ENCODE results near the gene C10orf95. TPM values are rescaled to one million over a fixed set of nuclear protein-coding genes. Genes with fewer than 3 reads are reported as not detected.
A peak's percentile ranks its signal among the peaks of the same experiment; 100 is the strongest.

The C10orf95 gene
- total RNA-seq, 1 donor: not detected

DNA sequence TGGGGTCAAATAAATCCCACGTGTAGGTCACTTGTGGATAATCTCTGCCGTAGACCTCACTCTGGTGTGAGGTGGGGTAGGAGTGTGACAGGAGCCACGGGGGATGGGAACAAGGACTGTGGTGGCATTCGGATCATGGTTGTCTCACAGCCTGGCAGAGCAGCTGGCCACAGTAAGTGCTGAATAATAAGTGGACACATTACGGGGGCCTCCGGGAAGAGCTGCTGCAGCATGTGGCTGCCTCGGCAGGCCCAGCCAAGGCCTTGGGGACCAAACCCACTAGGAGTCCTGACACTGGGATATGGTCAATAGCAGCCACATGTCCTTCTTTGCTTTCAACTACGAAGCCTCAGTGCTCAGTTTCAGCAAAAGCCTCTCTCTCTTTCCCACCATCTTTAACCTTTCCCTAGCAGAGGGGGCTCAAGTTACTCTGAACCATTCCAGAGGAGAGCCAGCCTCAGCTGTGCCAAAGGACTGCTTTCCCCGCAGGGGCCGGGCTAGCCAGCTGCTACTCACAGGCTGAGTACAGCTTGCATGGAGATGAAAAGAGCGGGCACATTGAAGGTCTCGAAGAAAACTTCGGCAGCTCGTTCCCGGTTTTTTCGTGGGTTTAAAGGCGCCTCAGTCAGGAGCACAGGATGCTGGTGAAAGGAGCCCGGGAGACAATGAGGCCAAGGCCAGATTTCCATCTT lies 33.9 kb upstream of the C10orf95 start:
- H4K20me1 ChIP-seq (ENCODE audit: insufficient read depth, low read length): peaks cover 12% of the 10 kb centered on the region
- no peaks in the 10 kb centered on the region for H3K4me1 ChIP-seq (ENCODE audit: insufficient read depth, low read length)
- no peak overlapping the region for H3K4me3 ChIP-seq (ENCODE audit: insufficient read depth, low read length)
- peaks cover 90% of the 10 kb centered on the region for H3K36me3 ChIP-seq (ENCODE audit: insufficient read depth, low read length)
- no peak overlapping the region for H3K27ac ChIP-seq (ENCODE audit: low read depth, low read length)
- no peak overlapping the region for H3K4me2 ChIP-seq (ENCODE audit: insufficient read depth, low read length)
- H3K27me3 ChIP-seq (ENCODE audit: insufficient read depth, low read length): no peaks in the 10 kb centered on the region
- peak; percentile 53 for DNase-seq (ENCODE audit: insufficient read length, low spot score, missing footprints)
- H3K79me2 ChIP-seq (ENCODE audit: insufficient read depth, low read length): peaks cover 16% of the 10 kb centered on the region
- no peak overlapping the region for H2AFZ ChIP-seq (ENCODE audit: low read length)
- TF ChIP-seq, protein P1, sequence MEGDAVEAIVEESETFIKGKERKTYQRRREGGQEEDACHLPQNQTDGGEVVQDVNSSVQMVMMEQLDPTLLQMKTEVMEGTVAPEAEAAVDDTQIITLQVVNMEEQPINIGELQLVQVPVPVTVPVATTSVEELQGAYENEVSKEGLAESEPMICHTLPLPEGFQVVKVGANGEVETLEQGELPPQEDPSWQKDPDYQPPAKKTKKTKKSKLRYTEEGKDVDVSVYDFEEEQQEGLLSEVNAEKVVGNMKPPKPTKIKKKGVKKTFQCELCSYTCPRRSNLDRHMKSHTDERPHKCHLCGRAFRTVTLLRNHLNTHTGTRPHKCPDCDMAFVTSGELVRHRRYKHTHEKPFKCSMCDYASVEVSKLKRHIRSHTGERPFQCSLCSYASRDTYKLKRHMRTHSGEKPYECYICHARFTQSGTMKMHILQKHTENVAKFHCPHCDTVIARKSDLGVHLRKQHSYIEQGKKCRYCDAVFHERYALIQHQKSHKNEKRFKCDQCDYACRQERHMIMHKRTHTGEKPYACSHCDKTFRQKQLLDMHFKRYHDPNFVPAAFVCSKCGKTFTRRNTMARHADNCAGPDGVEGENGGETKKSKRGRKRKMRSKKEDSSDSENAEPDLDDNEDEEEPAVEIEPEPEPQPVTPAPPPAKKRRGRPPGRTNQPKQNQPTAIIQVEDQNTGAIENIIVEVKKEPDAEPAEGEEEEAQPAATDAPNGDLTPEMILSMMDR (IDR thresholded peaks at IDR 0.05; ENCODE audit: extremely low read depth, low read depth, low read length): no peak
- no peaks in the 10 kb centered on the region for H3K9me3 ChIP-seq (ENCODE audit: low read depth, low read length)

DNA sequence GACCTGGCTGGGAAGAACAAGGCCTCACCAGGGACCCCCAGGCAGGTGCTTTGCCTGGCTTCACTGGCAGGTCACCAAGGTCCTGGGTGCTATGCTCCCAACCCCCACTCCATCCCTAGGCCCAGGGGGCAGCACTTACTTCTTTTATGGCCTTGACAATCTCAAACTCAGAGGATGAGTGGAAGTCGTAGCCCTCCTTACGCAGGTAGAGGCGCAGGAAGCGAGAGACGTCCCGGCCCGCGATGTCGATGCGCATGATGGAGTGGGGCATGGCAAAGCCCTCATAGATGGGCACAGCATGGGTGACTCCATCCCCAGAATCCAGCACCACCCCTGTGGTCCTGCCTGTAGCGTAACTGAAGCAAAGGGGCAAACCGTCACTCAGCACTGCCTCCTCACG lies 32.7 kb upstream of the C10orf95 start:
- H3K4me3 ChIP-seq (ENCODE audit: insufficient read depth, low read length): no peak overlapping the region
- H3K36me3 ChIP-seq (ENCODE audit: insufficient read depth, low read length): peaks cover 88% of the 10 kb centered on the region
- H3K79me2 ChIP-seq (ENCODE audit: insufficient read depth, low read length): peaks cover 11% of the 10 kb centered on the region
- TF ChIP-seq, protein P1 (IDR thresholded peaks at IDR 0.05; ENCODE audit: extremely low read depth, low read depth, low read length): no peak
- H2AFZ ChIP-seq (ENCODE audit: low read length): no peak overlapping the region
- H3K4me2 ChIP-seq (ENCODE audit: insufficient read depth, low read length): no peak overlapping the region
- H3K27ac ChIP-seq (ENCODE audit: low read depth, low read length): no peak overlapping the region
- no peaks in the 10 kb centered on the region for H3K9me3 ChIP-seq (ENCODE audit: low read depth, low read length)
- no peak for DNase-seq (ENCODE audit: insufficient read length, low spot score, missing footprints)
- H3K4me1 ChIP-seq (ENCODE audit: insufficient read depth, low read length): no peaks in the 10 kb centered on the region
- peaks cover 14% of the 10 kb centered on the region for H4K20me1 ChIP-seq (ENCODE audit: insufficient read depth, low read length)
- no peaks in the 10 kb centered on the region for H3K27me3 ChIP-seq (ENCODE audit: insufficient read depth, low read length)

DNA sequence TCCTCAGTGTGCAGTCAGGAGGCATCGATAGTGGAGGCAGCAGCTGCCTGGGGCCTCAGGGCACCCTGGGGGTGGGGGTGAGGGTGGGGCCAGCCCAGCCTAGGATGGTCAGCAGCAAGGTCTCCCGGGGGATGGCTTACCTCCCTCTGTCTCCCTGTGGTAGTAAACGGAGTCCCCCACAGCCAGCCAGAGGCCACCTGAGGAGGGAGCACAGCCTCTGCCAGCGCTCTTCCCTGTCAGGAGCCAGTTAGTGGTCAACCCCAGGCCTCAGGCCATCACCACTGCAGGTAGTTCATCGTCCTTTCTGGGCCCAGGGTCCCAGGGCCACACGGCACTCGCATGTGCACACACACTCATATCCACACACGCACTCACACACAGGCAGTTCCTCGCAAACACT lies 29.1 kb upstream of the C10orf95 start:
- Histone ChIP-seq H3K9me3 (ENCODE audit: low read depth, low read length) (no peaks in the 10 kb centered on the region), H2AFZ (ENCODE audit: low read length) (no peak overlapping the region), H3K4me2 (ENCODE audit: insufficient read depth, low read length) (no peak overlapping the region), H3K4me3 (ENCODE audit: insufficient read depth, low read length) (no peak overlapping the region), H3K27ac (ENCODE audit: low read depth, low read length) (no peak overlapping the region), H3K27me3 (ENCODE audit: insufficient read depth, low read length) (no peaks in the 10 kb centered on the region), H3K36me3 (ENCODE audit: insufficient read depth, low read length) (peaks cover 63% of the 10 kb centered on the region), H3K79me2 (ENCODE audit: insufficient read depth, low read length) (no peaks in the 10 kb centered on the region), H4K20me1 (ENCODE audit: insufficient read depth, low read length) (peaks cover 5% of the 10 kb centered on the region), H3K4me1 (ENCODE audit: insufficient read depth, low read length) (no peaks in the 10 kb centered on the region)
- TF ChIP-seq, protein P1 (IDR thresholded peaks at IDR 0.05; ENCODE audit: extremely low read depth, low read depth, low read length): no peak
- no peak for DNase-seq (ENCODE audit: insufficient read length, low spot score, missing footprints)

DNA sequence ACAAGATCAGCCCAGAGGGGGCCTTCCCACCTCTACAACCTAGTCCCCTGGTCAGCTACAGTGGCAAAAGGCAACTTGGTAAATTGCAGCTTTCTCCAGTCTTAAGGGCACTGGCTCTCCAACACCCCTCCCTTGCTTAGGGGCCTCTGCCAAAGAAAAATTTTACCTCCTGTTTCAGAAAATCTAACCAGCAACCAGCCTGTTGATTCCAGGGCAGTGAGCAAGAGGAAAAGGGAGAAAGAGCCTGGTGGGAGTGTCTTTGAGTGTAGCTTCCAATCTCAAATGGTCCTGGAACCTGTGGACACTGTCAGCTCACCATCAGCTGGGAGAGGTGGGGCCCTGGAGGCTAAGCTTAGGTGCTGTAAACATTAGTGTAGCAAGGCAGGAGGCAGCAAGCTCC lies 28.3 kb upstream of the C10orf95 start:
- Histone ChIP-seq H3K36me3 (ENCODE audit: insufficient read depth, low read length) (peaks cover 56% of the 10 kb centered on the region), H3K27me3 (ENCODE audit: insufficient read depth, low read length) (no peaks in the 10 kb centered on the region), H2AFZ (ENCODE audit: low read length) (no peak overlapping the region), H3K4me3 (ENCODE audit: insufficient read depth, low read length) (no peak overlapping the region), H3K79me2 (ENCODE audit: insufficient read depth, low read length) (no peaks in the 10 kb centered on the region), H3K4me2 (ENCODE audit: insufficient read depth, low read length) (no peak overlapping the region), H3K27ac (ENCODE audit: low read depth, low read length) (no peak overlapping the region), H3K9me3 (ENCODE audit: low read depth, low read length) (no peaks in the 10 kb centered on the region), H4K20me1 (ENCODE audit: insufficient read depth, low read length) (peaks cover 3% of the 10 kb centered on the region), H3K4me1 (ENCODE audit: insufficient read depth, low read length) (no peaks in the 10 kb centered on the region)
- DNase-seq (ENCODE audit: insufficient read length, low spot score, missing footprints): no peak
- TF ChIP-seq, protein P1 (IDR thresholded peaks at IDR 0.05; ENCODE audit: extremely low read depth, low read depth, low read length): no peak
